ENCODE results near the gene GAREM1. TPM values are rescaled to one million over a fixed set of nuclear protein-coding genes. Genes with fewer than 3 reads are reported as not detected.

The GAREM1 gene
- total RNA-seq, 4 donors from 2014 or later: 23.6 to 29.9 (median 29.1) TPM

GRCh38 chr18:32355896-32356295 lies 114.8 kb downstream of the GAREM1 start:
- no peaks in the 10 kb centered on the region for H3K27me3 ChIP-seq
- H3K36me3 ChIP-seq: no peaks in the 10 kb centered on the region
- H3K4me1 ChIP-seq: no peaks in the 10 kb centered on the region
- TF ChIP-seq CTCF (IDR thresholded peaks at IDR 0.05) (no peak), POLR2A (IDR thresholded peaks at IDR 0.05) (no peak)
- no peak for DNase-seq
- no peaks in the 10 kb centered on the region for H3K9me3 ChIP-seq
- no peak overlapping the region for H3K27ac ChIP-seq
- H3K4me3 ChIP-seq: no peak overlapping the region

- no peak overlapping the region for H3K4me3 ChIP-seq
Observed at GRCh38 chr18:32354518-32354917, 116.2 kb downstream of the GAREM1 start.

GRCh38 chr18:32353257-32353656 lies 117.4 kb downstream of the GAREM1 start:
- Histone ChIP-seq H3K4me1 (no peaks in the 10 kb centered on the region), H3K27me3 (no peaks in the 10 kb centered on the region), H3K4me3 (no peak overlapping the region), H3K9me3 (no peaks in the 10 kb centered on the region), H3K36me3 (no peaks in the 10 kb centered on the region), H3K27ac (no peak overlapping the region)
- DNase-seq: no peak
- TF ChIP-seq POLR2A (IDR thresholded peaks at IDR 0.05): no peak
- no peak for TF ChIP-seq CTCF (IDR thresholded peaks at IDR 0.05)

More at GRCh38 chr18:32354518-32354917, 116.2 kb downstream of the GAREM1 start:
- no peak for TF ChIP-seq POLR2A (IDR thresholded peaks at IDR 0.05)
- no peak for TF ChIP-seq CTCF (IDR thresholded peaks at IDR 0.05)
- Histone ChIP-seq H3K36me3 (no peaks in the 10 kb centered on the region), H3K27ac (no peak overlapping the region), H3K27me3 (no peaks in the 10 kb centered on the region), H3K4me1 (no peaks in the 10 kb centered on the region), H3K9me3 (no peaks in the 10 kb centered on the region)
- no peak for DNase-seq

- Histone ChIP-seq H3K4me1 (no peaks in the 10 kb centered on the region), H3K27me3 (no peaks in the 10 kb centered on the region), H3K4me3 (no peak overlapping the region), H3K36me3 (no peaks in the 10 kb centered on the region), H3K9me3 (no peaks in the 10 kb centered on the region), H3K27ac (peak overlapping the region in 2 of 4 donors; percentile 22 to 68)
- DNase-seq: no peak
- TF ChIP-seq POLR2A (IDR thresholded peaks at IDR 0.05) (no peak), CTCF (IDR thresholded peaks at IDR 0.05) (no peak)
Observed at GRCh38 chr18:32351032-32351431, 119.7 kb downstream of the GAREM1 start.

- H3K27ac ChIP-seq: peak overlapping the region in 3 of 4 donors; percentile 22 to 68 (median 31)
- no peaks in the 10 kb centered on the region for H3K27me3 ChIP-seq
- no peak for TF ChIP-seq POLR2A (IDR thresholded peaks at IDR 0.05)
- no peak for TF ChIP-seq CTCF (IDR thresholded peaks at IDR 0.05)
- H3K4me1 ChIP-seq: no peaks in the 10 kb centered on the region
- no peaks in the 10 kb centered on the region for H3K9me3 ChIP-seq
- peak in 1 of 3 donors; percentile 79 for DNase-seq
- H3K4me3 ChIP-seq: no peak overlapping the region
- H3K36me3 ChIP-seq: no peaks in the 10 kb centered on the region
Observed at GRCh38 chr18:32349728-32350395, 120.8 kb downstream of the GAREM1 start.

All from Peyer's patch (tissue), 4 donors.